Urinary bladder (tissue), 4 donors: ENCODE measurements around the gene TMEM245. TPM values are rescaled to one million over a fixed set of nuclear protein-coding genes. Genes with fewer than 3 reads are reported as not detected.
"Not testable (repeated sequence)": the region's sequence is repeated elsewhere in the genome, so short reads cannot be mapped to it uniquely, and the experiment has no call there.

Experiments used
- DNase-seq: peaks from one replicate; pipeline ENCODE4 v3.0.0-alpha.2; 2015; ENCODE audit errors: extremely low spot score
- H3K27ac ChIP-seq: one replicate; pipeline ENCODE4 v1.5.1; 2013; ENCODE audit warnings: low read depth, mild to moderate bottlenecking, moderate library complexity
- H3K36me3 ChIP-seq: one replicate; pipeline ENCODE4 v1.6.1; 2013; ENCODE audit warnings: mild to moderate bottlenecking, moderate library complexity; ENCODE audit not compliant: insufficient read depth
- H3K4me1 ChIP-seq: one replicate; pipeline ENCODE4 v1.6.1; 2013; ENCODE audit warnings: mild to moderate bottlenecking, moderate library complexity; ENCODE audit not compliant: insufficient read depth
- H3K4me3 ChIP-seq: one replicate; pipeline ENCODE4 v1.5.1; 2013; ENCODE audit warnings: low read depth, low read length
- WGBS: extraction: QIAGEN DNeasy Blood & Tissue Kit; methylation state at CpG from one replicate; pipeline ENCODE4 v1.1.7; 2013; 5-methylcytosine and 5-hydroxymethylcytosine counted together
- polyA plus RNA-seq: library from polyadenylated mRNA; stranded (reverse); fragments of 200-250 nt; gene quantifications from one replicate; pipeline ENCODE4 v1.2.3, GENCODE V29; 2013
- total RNA-seq: library from RNA; depleted of rRNA; stranded (reverse); fragments of >200 nt; gene quantifications from one replicate; pipeline ENCODE4 v1.2.3, GENCODE V29; 2014
- donor health status: healthy with polysubstance abuse.
- donor health status: healthy.

TMEM245 gene
- total and polyA plus RNA-seq, 2 donors, result 41.3 to 87.6 TPM

DNA sequence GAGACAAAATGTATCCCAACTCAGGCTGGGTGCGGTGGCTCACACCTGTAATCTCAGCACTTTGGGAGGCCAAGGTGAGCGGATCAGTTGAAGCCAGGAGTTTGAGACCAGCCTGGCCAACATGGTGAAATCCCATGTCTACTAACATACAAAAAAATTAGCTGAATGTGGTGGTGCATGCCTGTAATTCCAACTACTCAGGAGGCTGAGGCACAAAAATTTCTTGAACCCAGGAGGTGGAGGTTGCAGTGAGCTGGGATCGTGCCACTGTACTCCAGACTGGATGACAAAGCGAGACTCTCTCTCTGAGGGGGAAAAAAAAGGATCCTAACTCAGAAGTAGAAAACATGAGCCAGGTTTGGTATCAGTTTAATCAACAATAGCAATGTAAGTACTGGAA lies 66.6 kb downstream of the TMEM245 start:
- 98% methylated on average over 4 of the region's 4 CpGs for WGBS
- not testable (repeated sequence) for H3K4me3 ChIP-seq, H3K36me3 ChIP-seq, H3K27ac ChIP-seq, H3K4me1 ChIP-seq, DNase-seq

DNA sequence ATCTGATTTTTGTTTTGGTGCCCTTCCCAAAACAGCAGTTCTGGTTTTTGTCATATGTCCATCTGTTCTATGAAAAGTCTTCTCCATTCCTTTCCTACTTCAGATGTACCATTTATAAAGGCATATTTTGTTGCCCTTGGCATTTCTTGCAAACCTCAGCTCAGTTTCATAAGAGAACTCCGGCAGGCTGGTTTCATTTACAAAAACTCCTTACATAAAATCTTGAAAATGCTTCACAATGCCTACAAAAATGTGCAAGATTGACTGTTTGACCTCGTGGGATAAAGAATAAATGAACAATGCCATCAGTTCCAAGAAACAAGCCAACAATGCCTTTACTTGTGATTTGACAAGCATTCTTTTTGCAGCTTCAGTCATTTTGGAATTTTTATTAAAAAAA lies 67.3 kb downstream of the TMEM245 start:
- Histone ChIP-seq H3K4me3 (no peak overlapping the region), H3K27ac (no peak overlapping the region), H3K4me1 (no peaks in the 10 kb centered on the region), H3K36me3 (peaks cover 8% of the 10 kb centered on the region)
- DNase-seq, result no peak
- 85% methylated on average over 2 of the region's 2 CpGs for WGBS

DNA sequence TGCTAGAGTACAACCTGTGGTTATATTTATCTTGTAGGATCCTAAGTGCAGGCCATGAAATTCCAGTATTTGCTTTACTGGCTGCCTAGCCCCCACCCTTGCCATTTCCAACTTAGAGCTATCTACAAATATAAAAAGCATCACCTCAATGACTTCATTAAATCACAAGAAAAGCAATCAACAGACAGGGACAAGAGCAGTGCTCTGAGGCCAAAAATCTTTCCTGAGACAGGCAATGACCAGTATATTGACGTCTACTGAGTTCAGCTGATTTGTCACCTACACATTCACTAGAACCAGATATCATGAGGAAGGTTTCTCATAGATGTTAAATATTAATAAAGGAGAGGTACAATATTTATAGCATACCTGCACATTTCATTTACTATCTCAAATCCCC lies 68.0 kb downstream of the TMEM245 start:
- Histone ChIP-seq H3K4me1 (no peaks in the 10 kb centered on the region), H3K27ac (no peak overlapping the region), H3K4me3 (no peak overlapping the region), H3K36me3 (peaks cover 10% of the 10 kb centered on the region)
- DNase-seq, result no peak
- 92% methylated on average over 1 of the region's 1 CpG for WGBS

DNA sequence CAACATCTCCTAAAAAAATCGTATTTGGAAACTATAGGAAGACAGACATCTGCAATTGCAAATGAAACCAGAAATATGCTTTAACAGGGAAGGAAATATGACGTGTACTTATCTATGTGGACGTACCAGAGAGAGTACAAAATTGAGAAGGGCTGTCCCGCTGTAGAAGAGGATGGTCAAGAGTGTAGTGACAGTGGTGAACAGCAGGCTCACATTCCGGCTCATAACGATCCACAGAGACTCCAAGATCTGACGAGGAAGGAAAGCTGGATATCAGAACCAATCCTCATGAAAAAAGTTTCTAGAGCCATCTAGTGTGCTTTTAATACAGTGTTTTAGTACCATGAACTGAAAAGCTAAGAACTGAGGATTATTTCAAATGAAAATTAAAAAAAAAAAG lies 69.3 kb downstream of the TMEM245 start:
- Histone ChIP-seq H3K36me3 (peaks cover 12% of the 10 kb centered on the region), H3K27ac (no peak overlapping the region), H3K4me1 (no peaks in the 10 kb centered on the region), H3K4me3 (no peak overlapping the region)
- DNase-seq, result no peak
- 70% methylated on average over 7 of the region's 7 CpGs for WGBS

DNA sequence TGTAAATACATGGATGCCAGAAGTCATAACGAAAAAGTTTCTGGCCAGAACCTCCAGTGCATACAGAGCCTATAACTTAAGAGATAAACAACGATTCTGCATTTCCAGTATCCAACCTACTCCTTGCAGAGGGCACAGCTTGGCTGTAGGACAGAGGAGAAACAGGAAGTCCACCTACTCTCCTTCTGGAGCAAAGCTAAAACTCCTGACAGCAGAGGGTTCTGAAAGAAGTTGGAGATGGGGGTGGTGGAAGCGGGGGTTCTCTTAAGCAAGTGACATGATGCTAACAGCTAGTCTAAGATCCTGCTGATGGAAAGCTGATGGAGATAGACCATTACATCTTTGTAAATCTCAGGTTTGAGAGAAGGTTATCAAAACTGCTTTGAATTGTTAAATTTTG lies 70.9 kb downstream of the TMEM245 start:
- H3K27ac ChIP-seq, result no peak overlapping the region
- no peak overlapping the region for H3K4me3 ChIP-seq
- no peaks in the 10 kb centered on the region for H3K4me1 ChIP-seq
- H3K36me3 ChIP-seq, result peaks cover 12% of the 10 kb centered on the region
- 92% methylated on average over 3 of the region's 3 CpGs for WGBS
- no peak for DNase-seq

DNA sequence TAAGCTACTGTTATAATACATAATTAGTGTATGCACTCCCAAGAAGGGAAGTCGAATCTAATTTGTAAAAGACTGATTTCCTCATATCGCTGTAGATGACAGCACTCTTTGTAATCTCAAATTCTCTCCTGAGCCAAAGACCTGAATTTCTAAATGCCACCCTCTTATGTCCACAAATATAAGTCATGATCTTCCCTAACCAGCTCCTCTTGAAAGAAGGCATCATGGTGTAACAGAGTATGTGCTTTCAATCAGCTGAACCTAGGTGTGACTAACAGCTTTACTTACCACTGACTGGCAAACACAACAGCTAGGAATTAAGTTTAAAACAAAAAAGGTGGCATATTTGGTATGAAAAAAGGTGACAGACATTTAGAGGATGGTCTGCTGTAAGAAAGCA lies 72.5 kb downstream of the TMEM245 start:
- H3K4me1 ChIP-seq, result no peaks in the 10 kb centered on the region
- H3K27ac ChIP-seq, result no peak overlapping the region
- 93% methylated on average over 2 of the region's 2 CpGs for WGBS
- peaks cover 14% of the 10 kb centered on the region for H3K36me3 ChIP-seq
- no peak overlapping the region for H3K4me3 ChIP-seq
- DNase-seq, result no peak

DNA sequence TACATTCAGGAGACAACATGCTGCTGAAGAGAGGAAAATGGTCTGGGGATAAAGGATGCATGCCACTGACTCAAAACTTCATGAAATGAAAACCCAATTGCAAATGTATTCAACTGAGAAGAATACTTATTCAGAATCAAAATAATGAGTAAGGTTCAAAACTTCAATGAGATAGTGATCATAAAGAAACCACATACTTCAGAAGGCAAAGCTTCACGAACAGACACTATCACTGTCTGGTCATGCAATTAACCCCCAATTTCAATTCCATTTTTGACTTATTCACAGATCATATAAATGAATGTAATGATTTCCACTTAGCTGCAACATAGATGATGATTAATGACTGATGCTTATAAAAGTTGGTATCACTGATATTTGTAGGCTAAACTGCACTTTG lies 73.4 kb downstream of the TMEM245 start:
- Histone ChIP-seq H3K27ac (no peak overlapping the region), H3K4me3 (no peak overlapping the region), H3K36me3 (peaks cover 14% of the 10 kb centered on the region), H3K4me1 (no peaks in the 10 kb centered on the region)
- WGBS, result 83% methylated on average over 1 of the region's 1 CpG
- no peak for DNase-seq

DNA sequence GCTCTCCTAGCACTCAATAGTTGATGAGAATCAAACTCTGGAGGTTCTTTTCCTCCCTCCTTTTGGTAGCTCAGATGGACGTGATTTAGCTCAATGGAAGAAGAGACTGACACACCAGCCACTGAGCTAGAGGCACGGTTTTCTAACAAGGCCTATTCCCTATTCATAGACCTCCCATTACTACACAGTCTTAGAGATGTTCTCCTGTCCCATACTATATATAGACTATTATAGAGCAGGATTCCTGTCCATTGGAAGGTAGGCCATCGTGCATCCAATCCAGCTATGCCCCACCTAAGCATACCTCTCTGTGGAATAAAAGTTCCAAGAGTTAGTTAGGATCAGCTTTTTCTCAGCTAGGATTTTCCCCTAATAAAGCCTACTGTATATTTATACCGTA lies 76.2 kb downstream of the TMEM245 start:
- Histone ChIP-seq H3K4me3 (no peak overlapping the region), H3K27ac (no peak overlapping the region), H3K36me3 (peaks cover 8% of the 10 kb centered on the region), H3K4me1 (no peaks in the 10 kb centered on the region)
- no peak for DNase-seq
- WGBS, result 97% methylated on average over 4 of the region's 4 CpGs

DNA sequence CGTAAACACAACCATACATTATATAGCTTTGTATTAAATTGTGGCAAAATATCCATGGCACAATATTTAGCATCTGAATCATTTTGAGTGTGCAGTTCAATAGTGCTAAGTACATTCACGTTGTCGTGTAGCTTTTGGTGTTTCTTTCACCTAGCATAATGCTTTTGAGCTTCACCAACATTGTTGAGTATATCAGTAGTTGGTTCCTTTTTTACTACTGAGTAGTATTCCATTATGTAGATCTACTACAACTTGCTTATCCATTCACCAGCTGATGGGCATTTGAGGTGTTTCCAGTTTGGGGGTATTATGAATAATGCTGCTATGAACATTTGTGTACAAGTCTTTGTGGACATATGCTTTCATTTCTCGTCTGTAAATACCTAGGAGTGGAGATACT lies 79.2 kb downstream of the TMEM245 start:
- DNase-seq, result no peak
- Histone ChIP-seq H3K27ac (no peak overlapping the region), H3K4me1 (no peaks in the 10 kb centered on the region), H3K36me3 (peaks cover 2% of the 10 kb centered on the region), H3K4me3 (no peak overlapping the region)
- 99% methylated on average over 4 of the region's 4 CpGs for WGBS

DNA sequence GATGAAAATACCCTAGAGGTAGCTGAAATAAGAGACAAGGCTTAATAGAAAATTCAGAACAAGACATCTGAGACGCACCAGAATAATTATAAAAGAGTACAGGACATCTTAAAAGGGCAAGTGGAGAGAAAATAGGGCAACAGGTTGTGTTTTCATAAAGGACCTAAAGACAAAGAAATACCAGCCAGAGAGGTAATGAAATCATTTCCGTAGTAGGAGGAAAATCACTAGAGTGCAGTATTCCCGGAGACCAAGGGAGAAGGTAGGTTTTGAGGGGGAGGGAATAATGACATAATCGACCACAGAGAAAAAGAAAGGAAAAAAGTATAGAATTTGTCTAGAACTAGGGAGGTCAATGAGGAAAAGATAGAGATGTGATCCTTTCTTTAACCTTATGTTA lies 80.2 kb downstream of the TMEM245 start:
- peaks cover 2% of the 10 kb centered on the region for H3K36me3 ChIP-seq

DNA sequence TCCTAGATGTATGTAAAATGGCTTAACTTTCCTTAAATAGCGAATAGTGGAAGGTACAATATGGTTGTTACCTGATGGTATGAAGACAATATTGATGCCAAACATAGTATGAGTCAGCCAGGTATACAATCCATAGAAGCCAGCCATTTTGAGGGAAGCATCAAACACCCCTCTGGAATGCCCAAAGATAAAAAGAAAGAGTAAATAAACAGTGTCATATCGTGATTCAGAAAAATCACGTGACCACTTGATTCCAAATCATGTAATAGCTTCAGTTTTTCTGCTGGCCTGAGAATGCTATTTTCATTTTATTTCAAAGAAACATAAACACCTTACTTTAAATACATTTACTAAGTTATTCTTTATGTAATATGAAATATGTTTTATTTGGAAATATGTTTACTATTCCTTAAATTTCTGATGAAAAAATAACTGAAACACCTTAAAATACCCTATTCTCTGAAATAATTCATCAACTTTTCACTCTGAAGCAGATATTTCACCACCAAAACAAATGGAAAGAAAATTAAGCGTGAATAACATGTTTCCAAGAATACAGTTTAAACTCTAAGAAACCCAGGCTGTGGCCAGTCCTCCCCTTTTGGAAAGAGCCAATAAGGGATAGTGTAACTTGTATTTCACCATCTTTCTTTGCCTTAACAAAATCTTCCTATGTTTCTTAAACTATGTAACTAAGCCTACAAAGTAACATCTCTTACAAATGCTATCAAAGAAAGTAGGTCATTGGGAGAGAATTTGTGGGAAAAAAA lies 81.6 kb downstream of the TMEM245 start:
- Histone ChIP-seq H3K4me3 (no peak overlapping the region), H3K36me3 (peaks cover 1% of the 10 kb centered on the region), H3K4me1 (peaks cover 2% of the 10 kb centered on the region), H3K27ac (no peak overlapping the region)
- no peak for DNase-seq
- WGBS, result 78% methylated on average over 4 of the region's 4 CpGs

More for the DNA sequence above, 80.2 kb downstream of the TMEM245 start:
- 92% methylated on average over 4 of the region's 4 CpGs for WGBS
- H3K4me3 ChIP-seq, result no peak overlapping the region
- H3K27ac ChIP-seq, result no peak overlapping the region
- DNase-seq, result no peak
- no peaks in the 10 kb centered on the region for H3K4me1 ChIP-seq

DNA sequence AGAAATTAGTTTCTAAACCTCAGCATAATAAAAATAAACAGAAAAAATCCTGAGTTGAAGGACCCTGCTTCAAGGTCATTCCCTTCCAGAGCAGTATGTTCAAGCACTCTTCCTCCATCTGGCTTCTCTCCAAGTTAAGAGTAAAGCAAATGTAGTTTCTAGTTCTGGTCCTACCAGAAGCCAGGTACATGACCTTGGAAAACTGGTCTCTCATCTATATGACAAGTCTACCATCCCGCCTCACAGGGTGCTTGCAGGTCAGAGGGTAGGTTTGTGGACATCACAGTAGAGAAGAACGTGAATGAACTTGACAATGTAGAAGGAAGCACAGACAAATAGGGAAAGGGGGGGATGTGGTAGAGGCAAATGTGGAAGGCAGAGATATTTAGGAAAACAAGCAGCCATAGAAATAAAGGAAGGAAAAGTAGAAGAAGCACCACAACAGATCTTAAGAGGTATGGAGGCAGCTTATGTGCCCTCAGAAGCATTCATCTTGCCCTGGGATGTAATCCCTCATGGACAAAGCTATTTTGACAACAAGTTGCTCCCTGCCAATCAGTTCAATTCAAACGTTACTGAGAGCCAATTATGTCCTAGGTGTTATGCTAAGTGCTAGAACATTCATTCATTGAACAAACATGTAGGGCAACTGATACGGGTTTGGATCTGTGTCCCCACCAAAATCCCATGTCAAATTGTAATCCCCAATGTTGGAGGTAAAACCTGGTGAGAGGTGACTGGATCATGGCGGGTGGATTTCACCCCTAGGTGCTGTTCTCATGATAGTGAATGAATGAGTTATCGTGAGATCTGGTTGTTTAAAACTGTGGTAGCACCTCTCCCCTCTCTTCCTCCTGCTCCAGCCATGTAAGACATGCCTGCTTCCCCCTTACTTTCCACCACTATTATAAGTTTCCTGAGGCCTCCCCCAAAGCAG lies 82.7 kb downstream of the TMEM245 start:
- H3K4me3 ChIP-seq, result no peak overlapping the region
- no peaks in the 10 kb centered on the region for H3K36me3 ChIP-seq
- H3K4me1 ChIP-seq, result peaks cover 2% of the 10 kb centered on the region
- H3K27ac ChIP-seq, result no peak overlapping the region
- 84% methylated on average over 6 of the region's 6 CpGs for WGBS
- DNase-seq, result no peak

DNA sequence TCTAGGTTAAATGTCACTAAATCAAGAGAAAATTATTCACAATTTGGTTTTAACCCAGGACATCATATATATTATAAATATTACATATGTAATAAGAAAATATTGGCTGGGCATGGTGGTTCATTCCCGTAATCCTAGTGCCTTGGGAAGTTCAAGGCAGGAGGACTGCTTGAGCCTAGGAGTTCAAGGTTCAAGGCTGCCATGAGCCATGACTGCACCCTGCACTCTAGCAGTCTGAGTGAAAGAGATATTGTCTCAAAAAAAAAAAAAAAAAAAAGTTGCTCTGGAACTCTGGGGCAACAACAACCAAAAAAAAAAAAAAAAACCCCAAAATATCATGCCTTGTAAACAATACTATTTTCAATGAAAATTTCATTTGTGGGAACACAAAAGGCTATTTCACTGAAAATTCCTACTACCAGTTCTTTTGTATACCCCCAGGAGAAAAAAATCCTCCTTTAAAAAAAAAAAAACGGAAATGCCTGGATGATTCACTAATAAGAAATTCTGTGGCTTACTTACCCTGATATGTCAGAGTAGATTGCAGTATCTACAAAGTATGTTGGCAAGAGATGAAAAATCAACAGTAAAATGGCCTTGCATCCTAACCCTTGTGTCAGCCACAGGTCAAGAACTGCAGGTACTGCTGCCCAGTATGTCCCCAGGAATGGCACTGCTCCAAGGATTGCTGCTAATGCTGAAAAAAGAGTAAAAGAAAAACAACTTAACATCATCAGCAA lies 83.9 kb downstream of the TMEM245 start:
- H3K36me3 ChIP-seq, result no peaks in the 10 kb centered on the region
- no peak overlapping the region for H3K27ac ChIP-seq
- 51% methylated on average over 2 of the region's 2 CpGs for WGBS
- peaks cover 2% of the 10 kb centered on the region for H3K4me1 ChIP-seq
- H3K4me3 ChIP-seq, result no peak overlapping the region
- DNase-seq, result no peak
